OCI-LY1 (cell line): ENCODE measurements around the gene FBF1.

Source experiments
- EZH2 ChIP-seq: fragments of 200-600 bp; sonication (generic), shearing (Covaris generic); IDR thresholded peaks from 2 replicates; pipeline ENCODE4 v1.8.0; 2017; ENCODE audit warnings: borderline replicate concordance, mixed run types, mild to moderate bottlenecking, antibody characterized with exemption, low read length, moderate library complexity, mixed read lengths
- TF ChIP-seq, protein P1 (sequence below): fragments of 200-600 bp; sonication (generic), shearing (Covaris generic); IDR thresholded peaks from 2 replicates; pipeline ENCODE4 v1.5.1; 2017; ENCODE audit warnings: mild to moderate bottlenecking, antibody characterized with exemption, low read length, moderate library complexity, mixed read lengths

GRCh38 chr17:75959839-75960511 lies 19.1 kb upstream of the FBF1 start:
- TF ChIP-seq, protein P1, sequence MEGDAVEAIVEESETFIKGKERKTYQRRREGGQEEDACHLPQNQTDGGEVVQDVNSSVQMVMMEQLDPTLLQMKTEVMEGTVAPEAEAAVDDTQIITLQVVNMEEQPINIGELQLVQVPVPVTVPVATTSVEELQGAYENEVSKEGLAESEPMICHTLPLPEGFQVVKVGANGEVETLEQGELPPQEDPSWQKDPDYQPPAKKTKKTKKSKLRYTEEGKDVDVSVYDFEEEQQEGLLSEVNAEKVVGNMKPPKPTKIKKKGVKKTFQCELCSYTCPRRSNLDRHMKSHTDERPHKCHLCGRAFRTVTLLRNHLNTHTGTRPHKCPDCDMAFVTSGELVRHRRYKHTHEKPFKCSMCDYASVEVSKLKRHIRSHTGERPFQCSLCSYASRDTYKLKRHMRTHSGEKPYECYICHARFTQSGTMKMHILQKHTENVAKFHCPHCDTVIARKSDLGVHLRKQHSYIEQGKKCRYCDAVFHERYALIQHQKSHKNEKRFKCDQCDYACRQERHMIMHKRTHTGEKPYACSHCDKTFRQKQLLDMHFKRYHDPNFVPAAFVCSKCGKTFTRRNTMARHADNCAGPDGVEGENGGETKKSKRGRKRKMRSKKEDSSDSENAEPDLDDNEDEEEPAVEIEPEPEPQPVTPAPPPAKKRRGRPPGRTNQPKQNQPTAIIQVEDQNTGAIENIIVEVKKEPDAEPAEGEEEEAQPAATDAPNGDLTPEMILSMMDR = no peak
- no peak for TF ChIP-seq EZH2
